Measurements from ENCODE around the gene OTX1. TPM values are rescaled to one million over a fixed set of nuclear protein-coding genes. Genes with fewer than 3 reads are reported as not detected.

Gene OTX1
- polyA plus RNA-seq, 1 experiment = not detected

DNA sequence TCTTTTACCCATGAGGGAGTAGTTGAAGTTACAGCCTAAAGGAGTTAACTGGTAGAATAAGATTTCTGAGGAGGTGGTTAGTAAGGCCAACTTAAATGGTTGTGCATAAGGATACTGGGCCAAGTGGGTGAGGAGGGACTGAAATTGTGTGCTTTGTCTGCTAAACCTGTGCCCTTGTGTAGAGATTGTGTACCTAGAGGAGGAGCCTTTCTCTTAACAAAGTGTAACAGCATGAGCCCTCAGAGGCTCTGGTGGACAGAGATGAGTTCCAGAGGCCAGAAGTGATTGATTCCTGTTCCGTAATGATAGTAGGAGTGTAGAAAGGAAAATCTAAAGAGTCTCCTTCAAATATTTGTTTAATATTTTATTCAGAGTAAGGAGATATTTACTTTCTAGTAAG, 42.9 kb downstream of the OTX1 start:
- Histone ChIP-seq H3K27ac (ENCODE audit: low read depth, low read length) (no peak overlapping the region), H3K27me3 (ENCODE audit: control insufficient read depth, insufficient read depth, low read length) (no peaks in the 10 kb centered on the region), H3K4me3 (ENCODE audit: low read depth, low read length) (no peak overlapping the region), H3K9me3 (ENCODE audit: control insufficient read depth, insufficient read depth, low read length) (no peaks in the 10 kb centered on the region)
- POLR2A ChIA-PET = no interaction called here
- CTCF ChIA-PET = no interaction called here
- no peak for DNase-seq (ENCODE audit: low read depth, low spot score)
- TF ChIP-seq, protein P1, sequence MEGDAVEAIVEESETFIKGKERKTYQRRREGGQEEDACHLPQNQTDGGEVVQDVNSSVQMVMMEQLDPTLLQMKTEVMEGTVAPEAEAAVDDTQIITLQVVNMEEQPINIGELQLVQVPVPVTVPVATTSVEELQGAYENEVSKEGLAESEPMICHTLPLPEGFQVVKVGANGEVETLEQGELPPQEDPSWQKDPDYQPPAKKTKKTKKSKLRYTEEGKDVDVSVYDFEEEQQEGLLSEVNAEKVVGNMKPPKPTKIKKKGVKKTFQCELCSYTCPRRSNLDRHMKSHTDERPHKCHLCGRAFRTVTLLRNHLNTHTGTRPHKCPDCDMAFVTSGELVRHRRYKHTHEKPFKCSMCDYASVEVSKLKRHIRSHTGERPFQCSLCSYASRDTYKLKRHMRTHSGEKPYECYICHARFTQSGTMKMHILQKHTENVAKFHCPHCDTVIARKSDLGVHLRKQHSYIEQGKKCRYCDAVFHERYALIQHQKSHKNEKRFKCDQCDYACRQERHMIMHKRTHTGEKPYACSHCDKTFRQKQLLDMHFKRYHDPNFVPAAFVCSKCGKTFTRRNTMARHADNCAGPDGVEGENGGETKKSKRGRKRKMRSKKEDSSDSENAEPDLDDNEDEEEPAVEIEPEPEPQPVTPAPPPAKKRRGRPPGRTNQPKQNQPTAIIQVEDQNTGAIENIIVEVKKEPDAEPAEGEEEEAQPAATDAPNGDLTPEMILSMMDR (IDR thresholded peaks at IDR 0.05; ENCODE audit: low read depth, low read length) = no peak

DNA sequence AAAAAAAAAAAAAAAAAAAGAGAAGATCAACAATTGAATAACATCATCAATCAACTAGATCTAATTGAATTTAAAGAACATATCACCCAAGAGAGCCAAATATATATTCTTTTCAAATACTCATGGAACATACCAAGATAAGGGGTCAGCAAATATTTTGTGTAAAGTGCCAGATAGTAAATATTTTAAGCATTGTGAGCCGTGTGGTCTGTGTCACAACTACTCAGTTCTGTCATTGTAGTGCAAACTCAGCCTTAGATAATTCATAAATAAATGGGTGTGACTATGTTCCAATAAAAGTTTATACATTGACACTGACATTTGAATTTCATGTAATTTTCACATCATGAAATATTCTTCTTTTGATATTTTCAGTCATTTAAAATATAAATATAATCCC, 45.9 kb downstream of the OTX1 start:
- no peak overlapping the region for H3K4me3 ChIP-seq (ENCODE audit: low read depth, low read length)
- CTCF ChIA-PET = no interaction called here
- POLR2A ChIA-PET = no interaction called here

DNA sequence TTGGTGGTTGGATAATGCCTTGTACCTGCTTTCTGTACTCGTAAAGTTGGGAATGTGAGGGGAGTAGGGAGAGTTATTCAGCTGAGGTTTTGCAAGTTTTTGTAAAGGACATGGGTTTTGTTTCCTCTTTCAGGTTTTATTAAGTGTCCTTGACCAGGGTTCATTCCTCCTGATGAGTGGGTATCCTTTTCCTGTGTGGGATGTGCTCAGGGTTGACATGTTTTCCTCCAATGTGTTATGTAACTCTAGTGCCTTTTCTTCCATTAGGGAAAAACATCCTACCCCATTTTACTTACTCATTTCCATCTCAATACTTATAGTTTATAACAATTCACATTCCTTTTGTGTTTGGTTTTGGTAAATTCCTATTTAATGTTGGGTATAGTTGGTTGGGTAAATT, 48.4 kb downstream of the OTX1 start:
- POLR2A ChIA-PET = no interaction called here

More for the DNA sequence above, 45.9 kb downstream of the OTX1 start:
- DNase-seq (ENCODE audit: low read depth, low spot score) = no peak
- no peaks in the 10 kb centered on the region for H3K27me3 ChIP-seq (ENCODE audit: control insufficient read depth, insufficient read depth, low read length)
- TF ChIP-seq, protein P1 (IDR thresholded peaks at IDR 0.05; ENCODE audit: low read depth, low read length) = no peak
- H3K27ac ChIP-seq (ENCODE audit: low read depth, low read length) = no peak overlapping the region
- H3K9me3 ChIP-seq (ENCODE audit: control insufficient read depth, insufficient read depth, low read length) = no peaks in the 10 kb centered on the region

DNA sequence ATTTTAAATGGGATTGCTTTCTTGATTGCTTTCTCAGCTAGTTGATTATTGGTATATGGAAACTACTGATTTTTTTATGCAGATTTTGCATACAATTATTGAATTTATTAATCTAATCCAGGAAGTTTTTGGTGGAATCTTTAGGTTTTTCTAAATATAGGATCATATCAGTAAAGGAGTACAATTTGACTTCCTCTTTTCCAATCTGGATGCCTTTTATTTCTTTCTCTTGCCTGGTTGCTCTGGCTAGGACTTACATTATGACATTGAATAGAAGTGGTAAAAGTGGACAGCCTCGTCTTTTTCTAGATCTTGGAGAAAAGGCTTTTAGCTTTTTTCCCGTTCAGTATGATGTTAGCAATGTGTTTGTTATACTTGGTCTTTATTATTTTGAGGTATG, 51.3 kb downstream of the OTX1 start:
- Histone ChIP-seq H3K9me3 (ENCODE audit: control insufficient read depth, insufficient read depth, low read length) (no peaks in the 10 kb centered on the region), H3K27me3 (ENCODE audit: control insufficient read depth, insufficient read depth, low read length) (no peaks in the 10 kb centered on the region), H3K27ac (ENCODE audit: low read depth, low read length) (no peak overlapping the region), H3K4me3 (ENCODE audit: low read depth, low read length) (no peak overlapping the region)
- CTCF ChIA-PET = no interaction called here
- TF ChIP-seq, protein P1 (IDR thresholded peaks at IDR 0.05; ENCODE audit: low read depth, low read length) = no peak
- DNase-seq (ENCODE audit: low read depth, low spot score) = no peak
- POLR2A ChIA-PET = no interaction called here

More for the DNA sequence above, 48.4 kb downstream of the OTX1 start:
- CTCF ChIA-PET = no interaction called here
- Histone ChIP-seq H3K27me3 (ENCODE audit: control insufficient read depth, insufficient read depth, low read length) (no peaks in the 10 kb centered on the region), H3K9me3 (ENCODE audit: control insufficient read depth, insufficient read depth, low read length) (no peaks in the 10 kb centered on the region), H3K27ac (ENCODE audit: low read depth, low read length) (no peak overlapping the region), H3K4me3 (ENCODE audit: low read depth, low read length) (no peak overlapping the region)
- TF ChIP-seq, protein P1 (IDR thresholded peaks at IDR 0.05; ENCODE audit: low read depth, low read length) = no peak
- no peak for DNase-seq (ENCODE audit: low read depth, low spot score)

DNA sequence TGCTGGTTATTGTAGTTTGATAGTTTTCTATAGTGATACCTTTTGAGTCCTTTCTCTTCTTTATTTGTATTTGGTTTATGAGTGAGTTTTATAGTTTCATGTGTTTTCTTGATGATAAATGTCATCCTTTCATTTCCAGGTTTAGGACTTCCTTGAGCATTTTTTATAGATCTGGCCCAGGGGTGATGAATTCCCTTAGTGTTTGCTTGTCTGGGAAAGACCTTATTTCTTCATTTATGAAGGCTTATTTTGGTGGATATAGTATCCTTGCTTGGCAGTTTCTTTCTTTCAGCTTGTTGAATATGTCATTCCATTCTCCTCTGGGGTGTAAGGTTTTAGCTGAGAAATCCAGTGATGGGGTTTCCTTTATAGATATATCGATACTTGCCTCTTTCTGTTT, 53.9 kb downstream of the OTX1 start:
- Histone ChIP-seq H3K9me3 (ENCODE audit: control insufficient read depth, insufficient read depth, low read length) (no peaks in the 10 kb centered on the region), H3K27ac (ENCODE audit: low read depth, low read length) (no peak overlapping the region), H3K4me3 (ENCODE audit: low read depth, low read length) (no peak overlapping the region), H3K27me3 (ENCODE audit: control insufficient read depth, insufficient read depth, low read length) (no peaks in the 10 kb centered on the region)
- ChIA-PET POLR2A (no interaction called here), CTCF (no interaction called here)
- TF ChIP-seq, protein P1 (IDR thresholded peaks at IDR 0.05; ENCODE audit: low read depth, low read length) = no peak
- DNase-seq (ENCODE audit: low read depth, low spot score) = no peak
